H1 (cell line): ENCODE results near the gene EPHB6.

ENCODE experiments used
- BCL11A ChIP-seq, 2 experiments: IDR thresholded peaks; one replicate each; pipeline ENCODE4 v1.6.1; 2011; ENCODE audit warnings: low read depth in 2 of 2, low read length in 2 of 2, mild to moderate bottlenecking in 2 of 2
- CTCF ChIP-seq, 3 experiments: IDR thresholded peaks; 1 replicate in 2 of 3; 2 replicates in 1 of 3; pipeline versions ENCODE4 v1.5.1 to v1.6.1; 2011; ENCODE audit warnings: low read length in 3 of 3, mild to moderate bottlenecking in 3 of 3, inconsistent platforms in 2 of 3, low read depth in 1 of 3, moderate library complexity in 1 of 3; ENCODE audit not compliant: insufficient read depth in 1 of 3; ENCODE audit errors: control extremely low read depth in 1 of 3
- EP300 ChIP-seq, 2 experiments: IDR thresholded peaks; 1 replicate in 1 of 2; 2 replicates in 1 of 2; pipeline ENCODE4 v1.6.1; 2011 to 2012; ENCODE audit warnings: low read depth in 2 of 2, low read length in 2 of 2, mild to moderate bottlenecking in 2 of 2, borderline replicate concordance in 1 of 2, inconsistent platforms in 1 of 2, moderate library complexity in 1 of 2
- EZH2 ChIP-seq: fragments of 200-600 bp; sonication (generic); IDR thresholded peaks from 2 replicates; pipeline ENCODE4 v1.7.1; 2012; ENCODE audit warnings: low read depth, mild to moderate bottlenecking, moderate library complexity, low read length, inconsistent platforms; ENCODE audit not compliant: severe bottlenecking
- HDAC6 ChIP-seq: IDR thresholded peaks from one replicate; pipeline ENCODE4 v1.7.1; 2012; ENCODE audit warnings: low read depth, mild to moderate bottlenecking, inconsistent platforms, low read length, moderate library complexity
- POLR2A ChIP-seq, 2 experiments: IDR thresholded peaks; 1 replicate in 1 of 2; 2 replicates in 1 of 2; pipeline ENCODE4 v1.6.1; 2011; ENCODE audit warnings: low read depth in 2 of 2, low read length in 2 of 2, mild to moderate bottlenecking in 2 of 2; ENCODE audit errors: control extremely low read depth in 1 of 2
- RAD21 ChIP-seq, 2 experiments: IDR thresholded peaks in 1 of 2; conservative IDR thresholded peaks in 1 of 2; 2 replicates each; pipeline ENCODE4 v1.6.1; 2011; ENCODE audit warnings: low read depth in 2 of 2, low read length in 2 of 2, improper control_type of control experiment in 1 of 2, inconsistent platforms in 1 of 2, mild to moderate bottlenecking in 1 of 2, moderate library complexity in 1 of 2
- TEAD4 ChIP-seq: IDR thresholded peaks from 2 replicates; pipeline ENCODE4 v1.6.1; 2012; ENCODE audit warnings: low read depth, low read length, inconsistent platforms, mixed read lengths

- TF ChIP-seq TEAD4, result no peak
- TF ChIP-seq HDAC6, result no peak
- TF ChIP-seq EP300 (IDR thresholded peaks at IDR 0.05; ENCODE audit: borderline replicate concordance in 1 of 2, low read depth in 2 of 2, low read length in 2 of 2), result no peak
- TF ChIP-seq CTCF (IDR thresholded peaks at IDR 0.05; ENCODE audit: control extremely low read depth in 1 of 3, insufficient read depth in 1 of 3, low read depth in 1 of 3, low read length in 3 of 3), result no peak
- TF ChIP-seq EZH2, result no peak
- TF ChIP-seq POLR2A (IDR thresholded peaks at IDR 0.05; ENCODE audit: control extremely low read depth in 1 of 2, low read depth in 2 of 2, low read length in 2 of 2), result no peak
- TF ChIP-seq RAD21 (IDR thresholded peaks at IDR 0.05 in 1 of 2, conservative IDR thresholded peaks at IDR 0.05 in 1 of 2; ENCODE audit: low read depth in 2 of 2, low read length in 2 of 2), result no peak
- no peak for TF ChIP-seq BCL11A (IDR thresholded peaks at IDR 0.05; ENCODE audit: low read depth in 2 of 2, low read length in 2 of 2)
Measured at GRCh38 chr7:142854372-142855113, at the start of gene EPHB6.
